Occipital lobe (tissue), 2 donors: ENCODE results near the gene PIP4P1. TPM values are rescaled to one million over a fixed set of nuclear protein-coding genes. Genes with fewer than 3 reads are reported as not detected.

Experiments
- DNase-seq: peaks from one replicate; lab custom pipeline; 2025; lab: John Stamatoyannopoulos, UW
- total RNA-seq: library from RNA; depleted of rRNA; stranded (reverse); fragments of >200 nt; gene quantifications from one replicate; pipeline ENCODE4 v1.2.3, GENCODE V29; 2014

The PIP4P1 gene
- total RNA-seq, 1 donor from 2014 or later = 26.0 TPM

- no peak for DNase-seq
Measured at GRCh38 chr14:20438664-20439063, 22.6 kb downstream of the PIP4P1 start.

- DNase-seq = no peak
Measured at GRCh38 chr14:20436363-20436755, 24.9 kb downstream of the PIP4P1 start.

- no peak for DNase-seq
Measured at GRCh38 chr14:20435582-20436362, 25.5 kb downstream of the PIP4P1 start, which contains the start of gene KLHL33. KLHL33 (minus strand) TSS chr14:20436166; CDS start chr14:20435811, 355 bp downstream.

- peak; percentile 34 for DNase-seq
Measured at GRCh38 chr14:20434701-20435581, 26.3 kb downstream of the PIP4P1 start.

GRCh38 chr14:20429801-20430669 is 31.2 kb downstream of the PIP4P1 start:
- peak; percentile 2 for DNase-seq

- no peak for DNase-seq
Measured at GRCh38 chr14:20428802-20429201, 32.4 kb downstream of the PIP4P1 start.

GRCh38 chr14:20428010-20428365 is 33.2 kb downstream of the PIP4P1 start:
- DNase-seq = no peak

GRCh38 chr14:20427231-20428009 is 33.8 kb downstream of the PIP4P1 start:
- no peak for DNase-seq

- DNase-seq = no peak
Measured at GRCh38 chr14:20424851-20425250, 36.4 kb downstream of the PIP4P1 start.

- DNase-seq = no peak
Measured at GRCh38 chr14:20422886-20423285, 38.3 kb downstream of the PIP4P1 start.

GRCh38 chr14:20421267-20421666 is 40.0 kb downstream of the PIP4P1 start:
- no peak for DNase-seq

GRCh38 chr14:20419419-20419818 is 41.8 kb downstream of the PIP4P1 start:
- DNase-seq = no peak

- no peak for DNase-seq
Measured at GRCh38 chr14:20418501-20418909, 42.7 kb downstream of the PIP4P1 start.

GRCh38 chr14:20417250-20418186 is 43.7 kb downstream of the PIP4P1 start:
- no peak for DNase-seq

- no peak for DNase-seq
Measured at GRCh38 chr14:20416223-20416622, 45.0 kb downstream of the PIP4P1 start.

GRCh38 chr14:20415782-20416206 is 45.4 kb downstream of the PIP4P1 start:
- no peak for DNase-seq

- DNase-seq = no peak
Measured at GRCh38 chr14:20413744-20414082, 47.5 kb downstream of the PIP4P1 start.

- DNase-seq = peak; percentile 83
Measured at GRCh38 chr14:20412876-20413743, 48.1 kb downstream of the PIP4P1 start, which contains the start of gene TEP1. TEP1 (minus strand) TSS chr14:20413501; CDS start chr14:20408439, 5,062 bp downstream.

GRCh38 chr14:20412411-20412810 is 48.8 kb downstream of the PIP4P1 start:
- no peak for DNase-seq
